H9 (cell line): ENCODE measurements around the gene PAK2. TPM values are rescaled to one million over a fixed set of nuclear protein-coding genes. Genes with fewer than 3 reads are reported as not detected.
"Not testable (repeated sequence)": the region's sequence is repeated elsewhere in the genome, so short reads cannot be mapped to it uniquely, and the experiment has no call there.

Experiments
- DNase-seq: peaks from one replicate; pipeline ENCODE4 v3.0.0-alpha.2; 2017
- H2AFZ ChIP-seq: one replicate; pipeline ENCODE4 v1.6.1; 2013; ENCODE audit warnings: mild to moderate bottlenecking, low read length, control low read depth, moderate library complexity
- H2AK5ac ChIP-seq: 2 replicates; pipeline ENCODE4 v1.6.1; 2013; ENCODE audit warnings: low read length, control low read depth, mixed read lengths; ENCODE audit not compliant: insufficient read length
- H2BK120ac ChIP-seq: one replicate; pipeline ENCODE4 v1.6.1; 2013; ENCODE audit warnings: low read depth, mild to moderate bottlenecking, low read length, control low read depth, inconsistent platforms; ENCODE audit not compliant: poor library complexity, severe bottlenecking
- H2BK12ac ChIP-seq: 2 replicates; pipeline ENCODE4 v1.6.1; 2013; ENCODE audit warnings: low read length, control low read depth, mixed read lengths, low read depth; ENCODE audit not compliant: insufficient read length
- H2BK15ac ChIP-seq: 2 replicates; pipeline ENCODE4 v1.6.1; 2013; ENCODE audit warnings: low read depth, low read length, control low read depth
- H2BK20ac ChIP-seq: one replicate; pipeline ENCODE4 v1.6.1; 2013; ENCODE audit warnings: low read depth, mild to moderate bottlenecking, low read length, control low read depth, inconsistent platforms; ENCODE audit not compliant: poor library complexity, severe bottlenecking
- H2BK5ac ChIP-seq: 2 replicates; pipeline ENCODE4 v1.6.1; 2013; ENCODE audit warnings: low read length, control low read depth, mixed read lengths; ENCODE audit not compliant: insufficient read length
- H3K14ac ChIP-seq: 2 replicates; pipeline ENCODE4 v1.6.1; 2013; ENCODE audit warnings: low read length, control low read depth; ENCODE audit not compliant: insufficient read depth
- H3K18ac ChIP-seq: 2 replicates; pipeline ENCODE4 v1.6.1; 2013; ENCODE audit warnings: low read depth, mild to moderate bottlenecking, mixed read lengths, low read length, control low read depth; ENCODE audit not compliant: insufficient read length
- H3K23ac ChIP-seq: 2 replicates; pipeline ENCODE4 v1.6.1; 2013; ENCODE audit warnings: low read length, control low read depth, mixed read lengths, low read depth; ENCODE audit not compliant: insufficient read length
- H3K23me2 ChIP-seq: 2 replicates; pipeline ENCODE4 v1.6.1; 2013; ENCODE audit warnings: low read depth, mild to moderate bottlenecking, mixed read lengths, low read length, control low read depth; ENCODE audit not compliant: insufficient read length, poor library complexity, severe bottlenecking
- H3K27ac ChIP-seq: 2 replicates; pipeline ENCODE4 v1.5.1; 2013; ENCODE audit warnings: low read length, control low read depth, mixed read lengths, low read depth; ENCODE audit not compliant: insufficient read length
- H3K27me3 ChIP-seq: 2 replicates; pipeline ENCODE4 v1.6.1; 2013; ENCODE audit warnings: low read length, control low read depth, inconsistent platforms; ENCODE audit not compliant: insufficient read depth
- H3K4ac ChIP-seq: 2 replicates; pipeline ENCODE4 v1.6.1; 2013; ENCODE audit warnings: low read depth, mild to moderate bottlenecking, control low read depth, inconsistent platforms, low read length, moderate library complexity
- H3K4me1 ChIP-seq: 2 replicates; pipeline ENCODE4 v1.6.1; 2013; ENCODE audit warnings: low read length, control low read depth, inconsistent platforms; ENCODE audit not compliant: insufficient read depth
- H3K4me2 ChIP-seq: 2 replicates; pipeline ENCODE4 v1.6.1; 2013; ENCODE audit warnings: low read length, control low read depth, mixed read lengths; ENCODE audit not compliant: insufficient read length, insufficient read depth
- H3K56ac ChIP-seq: 2 replicates; pipeline ENCODE4 v1.6.1; 2013; ENCODE audit warnings: low read depth, mild to moderate bottlenecking, mixed read lengths, low read length, control low read depth; ENCODE audit not compliant: insufficient read length
- H3K79me1 ChIP-seq: 2 replicates; pipeline ENCODE4 v1.6.1; 2013; ENCODE audit warnings: low read depth, mild to moderate bottlenecking, moderate library complexity, low read length, control low read depth, inconsistent platforms; ENCODE audit not compliant: insufficient read depth, poor library complexity, severe bottlenecking
- H3K79me2 ChIP-seq: 2 replicates; pipeline ENCODE4 v1.6.1; 2013; ENCODE audit warnings: low read length, control low read depth, inconsistent platforms; ENCODE audit not compliant: insufficient read depth
- H3K9ac ChIP-seq: 2 replicates; pipeline ENCODE4 v1.6.1; 2013; ENCODE audit warnings: low read length, control low read depth, mixed read lengths; ENCODE audit not compliant: insufficient read length; ENCODE audit errors: extremely low read depth
- H3K9me3 ChIP-seq: one replicate; pipeline ENCODE4 v1.6.1; 2013; ENCODE audit warnings: low read depth, low read length, inconsistent platforms; ENCODE audit not compliant: control insufficient read depth
- H3T11ph ChIP-seq: one replicate; pipeline ENCODE4 v1.6.1; 2013; ENCODE audit warnings: mild to moderate bottlenecking, low read length, control low read depth, inconsistent platforms
- H4K20me1 ChIP-seq: one replicate; pipeline ENCODE4 v1.6.1; 2013; ENCODE audit not compliant: control insufficient read depth, insufficient read length, insufficient read depth
- H4K5ac ChIP-seq: 2 replicates; pipeline ENCODE4 v1.6.1; 2013; ENCODE audit warnings: low read depth, mild to moderate bottlenecking, mixed read lengths, low read length, control low read depth; ENCODE audit not compliant: insufficient read length
- H4K8ac ChIP-seq: replicated peaks from 2 replicates; pipeline ENCODE4 v1.6.1; 2013; ENCODE audit warnings: low read length, control low read depth, mixed read lengths, low read depth; ENCODE audit not compliant: insufficient read length
- H4K91ac ChIP-seq: 2 replicates; pipeline ENCODE4 v1.6.1; 2013; ENCODE audit warnings: low read depth, mild to moderate bottlenecking, moderate library complexity, mixed read lengths, low read length, control low read depth; ENCODE audit not compliant: insufficient read length
- H3K27ac Mint-ChIP-seq, 3 experiments: 2 replicates in 2 of 3; 3 replicates in 1 of 3; pipeline ENCODE4 v1.8.0; 2020 to 2021; ENCODE audit warnings: mixed read lengths in 3 of 3, mild to moderate bottlenecking in 1 of 3, moderate library complexity in 1 of 3
- H3K27me3 Mint-ChIP-seq: 2 replicates; pipeline ENCODE4 v1.8.0; 2021; ENCODE audit warnings: low read depth, mild to moderate bottlenecking, moderate library complexity, mixed read lengths
- H3K36me3 Mint-ChIP-seq, 3 experiments: 2 replicates in 2 of 3; 3 replicates in 1 of 3; pipeline ENCODE4 v1.8.0; 2020 to 2021; ENCODE audit warnings: low read depth in 3 of 3, mixed read lengths in 3 of 3; ENCODE audit not compliant: insufficient read depth in 1 of 3
- H3K4me1 Mint-ChIP-seq, 2 experiments: 2 replicates each; pipeline ENCODE4 v1.8.0; 2020; ENCODE audit warnings: mixed read lengths in 2 of 2
- H3K4me3 Mint-ChIP-seq, 2 experiments: 2 replicates in 1 of 2; 3 replicates in 1 of 2; pipeline ENCODE4 v1.8.0; 2020 to 2021; ENCODE audit warnings: mild to moderate bottlenecking in 2 of 2, mixed read lengths in 2 of 2, moderate library complexity in 1 of 2
- H3K9me3 Mint-ChIP-seq, 2 experiments: 2 replicates in 1 of 2; 3 replicates in 1 of 2; pipeline ENCODE4 v1.8.0; 2020; ENCODE audit warnings: mild to moderate bottlenecking in 2 of 2, mixed read lengths in 2 of 2, moderate library complexity in 1 of 2
- WGBS: extraction: QIAGEN DNeasy Blood & Tissue Kit; methylation state at CpG from one replicate; pipeline ENCODE4 v1.1.7; 2013; ENCODE audit warnings: missing lambda C conversion rate, low lambda C conversion rate, mixed read lengths; ENCODE audit not compliant: insufficient read length; ENCODE audit errors: extremely low coverage; 5-methylcytosine and 5-hydroxymethylcytosine counted together
- total RNA-seq: library from RNA; stranded (reverse); gene quantifications from 2 replicates; pipeline ENCODE4 v1.2.1, GENCODE V29; 2021

Gene PAK2
- total RNA-seq, 1 experiment from 2014 or later, result 65.7 TPM

GRCh38 chr3:196848375-196848774, 108.7 kb downstream of the PAK2 start:
- H3K18ac ChIP-seq, H2AK5ac ChIP-seq, H3K4me1 Mint-ChIP-seq, H3K23me2 ChIP-seq, H3T11ph ChIP-seq, H3K4ac ChIP-seq, H4K5ac ChIP-seq, H4K20me1 ChIP-seq, H2BK12ac ChIP-seq, H3K4me3 Mint-ChIP-seq, H3K27me3 Mint-ChIP-seq, H3K9me3 ChIP-seq, H3K27me3 ChIP-seq, H2BK15ac ChIP-seq, H2AFZ ChIP-seq, H3K23ac ChIP-seq, H3K27ac Mint-ChIP-seq, H3K79me1 ChIP-seq, H3K4me2 ChIP-seq, H4K8ac ChIP-seq, H3K4me1 ChIP-seq, H3K56ac ChIP-seq, H3K27ac ChIP-seq, H3K14ac ChIP-seq, H3K79me2 ChIP-seq, H2BK120ac ChIP-seq, DNase-seq, H3K9ac ChIP-seq, H2BK20ac ChIP-seq, H4K91ac ChIP-seq, H2BK5ac ChIP-seq: not testable (repeated sequence)
- no CpG with 5 or more reads among the region's 4 CpGs for WGBS
- Mint-ChIP-seq H3K36me3 (peaks cover 12 to 13% (median 12%) of the 10 kb centered on the region in 3 experiments), H3K9me3 (peaks cover 50 to 56% of the 10 kb centered on the region in 2 experiments)
